SK-N-SH (cell line): Measurements from ENCODE around the gene PLEKHF1.

ENCODE experiments used
- CTCF ChIP-seq: fragments of 200-600 bp; sonication (generic); IDR thresholded peaks from 2 replicates; pipeline ENCODE4 v1.6.1; 2017; ENCODE audit warnings: antibody characterized with exemption, mild to moderate bottlenecking, moderate library complexity
- EP300 ChIP-seq, 2 experiments: IDR thresholded peaks; 2 replicates each; pipeline versions ENCODE4 v1.4.0 to v1.6.1; 2012; ENCODE audit warnings: borderline replicate concordance in 1 of 2, low read depth in 1 of 2, low read length in 1 of 2
- TAF1 ChIP-seq: IDR thresholded peaks from 2 replicates; pipeline ENCODE4 v1.6.1; 2012; ENCODE audit warnings: low read depth, mild to moderate bottlenecking, low read length, moderate library complexity, borderline replicate concordance
- TF ChIP-seq, protein P1 (sequence below): IDR thresholded peaks from 2 replicates; pipeline ENCODE4; 2012

DNA sequence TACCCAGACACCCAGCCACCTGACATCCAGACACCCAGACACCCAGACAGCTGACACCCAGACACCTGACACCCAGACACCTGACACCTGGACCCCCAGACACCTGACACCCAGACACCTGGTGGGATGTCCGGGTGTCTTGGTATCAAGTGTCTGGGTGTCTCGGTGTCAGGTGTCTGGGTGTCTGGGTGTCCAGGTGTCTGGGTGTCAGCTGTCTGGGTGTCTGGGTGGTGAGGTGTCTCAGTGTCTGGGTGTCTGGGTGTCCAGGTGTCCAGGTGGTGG is 31.2 kb downstream of the PLEKHF1 start:
- TF ChIP-seq CTCF: no peak
- no peak for TF ChIP-seq EP300 (IDR thresholded peaks at IDR 0.05; ENCODE audit: borderline replicate concordance in 1 of 2, low read depth in 1 of 2, low read length in 1 of 2)
- no peak for TF ChIP-seq TAF1
- TF ChIP-seq, protein P1, sequence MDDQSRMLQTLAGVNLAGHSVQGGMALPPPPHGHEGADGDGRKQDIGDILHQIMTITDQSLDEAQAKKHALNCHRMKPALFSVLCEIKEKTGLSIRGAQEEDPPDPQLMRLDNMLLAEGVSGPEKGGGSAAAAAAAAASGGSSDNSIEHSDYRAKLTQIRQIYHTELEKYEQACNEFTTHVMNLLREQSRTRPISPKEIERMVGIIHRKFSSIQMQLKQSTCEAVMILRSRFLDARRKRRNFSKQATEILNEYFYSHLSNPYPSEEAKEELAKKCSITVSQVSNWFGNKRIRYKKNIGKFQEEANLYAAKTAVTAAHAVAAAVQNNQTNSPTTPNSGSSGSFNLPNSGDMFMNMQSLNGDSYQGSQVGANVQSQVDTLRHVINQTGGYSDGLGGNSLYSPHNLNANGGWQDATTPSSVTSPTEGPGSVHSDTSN: no peak
